Hypothalamus (tissue), 51 donors: ENCODE data around the gene P2RY6.
"Not testable (repeated sequence)": the region's sequence is repeated elsewhere in the genome, so short reads cannot be mapped to it uniquely, and the experiment has no call there.

ENCODE experiments used
- DNase-seq, 51 donors: peaks; one replicate each; lab custom pipeline; 2025; lab: John Stamatoyannopoulos, UW

The P2RY6 gene

DNA sequence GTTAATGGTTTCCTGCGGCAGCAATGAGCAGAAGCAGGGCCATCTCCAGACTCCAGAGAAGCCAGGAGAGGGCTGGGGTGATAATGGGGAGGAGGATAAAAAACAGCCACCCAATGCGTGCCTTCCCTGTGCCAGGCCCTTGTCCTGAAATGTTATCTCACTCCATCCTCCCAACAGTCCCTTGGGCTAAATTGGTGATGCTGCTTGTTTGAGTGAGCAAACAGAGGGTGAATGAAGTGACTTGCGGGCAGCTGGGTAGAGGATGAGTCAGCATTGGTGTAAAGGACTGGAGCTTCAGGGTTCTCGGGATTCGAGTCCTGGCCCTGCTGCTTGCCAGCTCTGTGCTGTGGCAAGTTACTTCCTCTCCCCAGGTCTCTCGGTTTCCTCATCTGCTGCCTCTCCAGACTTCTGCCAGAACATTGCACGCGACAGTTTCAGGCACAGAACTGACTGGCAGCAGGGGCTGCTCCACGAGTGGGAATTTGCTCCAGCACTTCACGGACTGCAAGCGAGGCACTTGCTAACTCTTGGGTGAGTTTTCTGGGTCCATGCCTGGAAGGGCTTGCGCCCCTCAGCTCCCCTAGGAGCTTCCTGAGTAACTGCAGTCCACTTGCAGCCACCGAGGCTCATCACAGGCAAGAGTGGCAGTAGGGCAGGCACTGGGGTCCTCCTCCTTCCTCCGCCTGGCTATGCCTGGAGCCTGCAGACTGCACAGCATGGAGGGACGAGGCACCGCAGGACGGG, at the start of gene P2RY6:
P2RY6 (plus strand) TSS at position 403 of the 744 bp plus-strand sequence. CDS start 24,181 bp downstream, outside the sequence.
- DNase-seq, result peak in 1 of 51 donors; percentile 24

GRCh38 chr11:73223998-73224730, 48.0 kb upstream of the P2RY6 start:
- DNase-seq, result no peak

DNA sequence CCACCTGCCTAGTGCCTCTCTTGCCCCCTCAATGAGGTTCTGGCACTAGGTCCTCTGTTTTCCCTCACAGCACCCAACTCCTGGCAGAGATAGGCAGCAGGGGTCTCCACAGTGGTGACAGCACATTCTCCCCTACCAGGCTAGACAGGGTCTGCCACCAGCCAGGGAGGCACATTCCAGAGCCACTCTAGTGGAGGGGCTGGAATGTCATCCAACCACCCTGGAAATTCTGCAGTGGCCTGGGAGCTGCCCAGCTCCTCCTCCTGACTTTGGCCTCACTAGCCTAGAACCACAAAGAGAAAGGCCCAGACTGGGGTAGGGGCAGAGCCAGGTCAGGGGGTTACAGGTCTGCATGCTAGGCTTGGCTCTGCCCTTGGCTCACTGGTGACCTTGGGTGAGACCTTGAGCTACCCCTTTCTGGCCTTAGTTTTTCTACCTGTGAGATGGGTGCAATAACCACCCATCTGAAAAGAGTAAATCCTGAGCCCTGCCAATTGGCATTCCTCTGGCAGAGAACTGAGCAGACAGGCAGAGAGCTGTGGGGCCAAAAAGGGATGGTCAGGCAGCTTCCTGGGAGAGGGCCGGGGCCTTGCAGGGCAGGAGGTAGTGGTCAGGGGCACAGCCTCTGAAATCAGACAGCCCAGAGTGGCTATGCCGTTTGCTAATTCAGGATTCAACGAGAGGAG, 47.0 kb upstream of the P2RY6 start:
- DNase-seq, result no peak

GRCh38 chr11:73225851-73226250, 46.3 kb upstream of the P2RY6 start:
- DNase-seq, result no peak

DNA sequence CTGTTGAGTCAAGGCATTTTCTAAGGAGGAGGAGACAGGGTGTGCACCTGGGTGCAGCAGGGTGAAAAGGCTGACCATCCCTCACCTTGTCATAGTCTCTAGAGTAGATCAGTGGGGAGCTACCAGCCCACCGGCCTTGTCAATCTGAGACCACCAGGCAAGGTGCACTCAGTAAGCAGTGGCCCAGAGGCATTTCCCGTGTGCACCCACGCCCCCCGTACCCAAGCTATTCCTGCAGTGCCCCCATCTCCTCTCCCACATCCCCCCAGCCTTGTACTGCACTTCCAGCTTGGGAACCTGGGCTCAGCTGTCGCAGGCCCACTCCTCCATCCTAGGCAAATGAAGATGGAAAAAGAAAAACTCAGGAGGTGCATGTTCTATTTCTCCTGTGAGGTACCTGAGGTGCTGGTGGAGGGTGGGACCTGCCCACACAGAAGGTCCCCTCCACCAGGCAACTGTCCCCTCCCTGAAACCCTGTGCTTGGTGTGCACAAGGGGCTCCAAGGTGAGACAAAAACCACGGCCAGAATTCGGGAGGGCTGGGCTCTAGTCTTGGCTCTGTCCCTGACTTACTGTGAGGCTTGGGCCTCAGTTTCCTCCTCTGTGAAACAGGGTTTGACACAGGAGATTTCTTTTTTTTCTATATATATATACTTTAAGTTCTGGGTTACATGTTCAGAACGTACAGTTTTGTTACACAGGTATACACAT, 45.7 kb upstream of the P2RY6 start:
- no peak for DNase-seq

GRCh38 chr11:73227571-73228211, 44.4 kb upstream of the P2RY6 start:
- DNase-seq, result no peak

- no peak for DNase-seq
Observed at GRCh38 chr11:73228268-73229134, 43.6 kb upstream of the P2RY6 start.

GRCh38 chr11:73229321-73229895, 42.7 kb upstream of the P2RY6 start:
- DNase-seq, result no peak

DNA sequence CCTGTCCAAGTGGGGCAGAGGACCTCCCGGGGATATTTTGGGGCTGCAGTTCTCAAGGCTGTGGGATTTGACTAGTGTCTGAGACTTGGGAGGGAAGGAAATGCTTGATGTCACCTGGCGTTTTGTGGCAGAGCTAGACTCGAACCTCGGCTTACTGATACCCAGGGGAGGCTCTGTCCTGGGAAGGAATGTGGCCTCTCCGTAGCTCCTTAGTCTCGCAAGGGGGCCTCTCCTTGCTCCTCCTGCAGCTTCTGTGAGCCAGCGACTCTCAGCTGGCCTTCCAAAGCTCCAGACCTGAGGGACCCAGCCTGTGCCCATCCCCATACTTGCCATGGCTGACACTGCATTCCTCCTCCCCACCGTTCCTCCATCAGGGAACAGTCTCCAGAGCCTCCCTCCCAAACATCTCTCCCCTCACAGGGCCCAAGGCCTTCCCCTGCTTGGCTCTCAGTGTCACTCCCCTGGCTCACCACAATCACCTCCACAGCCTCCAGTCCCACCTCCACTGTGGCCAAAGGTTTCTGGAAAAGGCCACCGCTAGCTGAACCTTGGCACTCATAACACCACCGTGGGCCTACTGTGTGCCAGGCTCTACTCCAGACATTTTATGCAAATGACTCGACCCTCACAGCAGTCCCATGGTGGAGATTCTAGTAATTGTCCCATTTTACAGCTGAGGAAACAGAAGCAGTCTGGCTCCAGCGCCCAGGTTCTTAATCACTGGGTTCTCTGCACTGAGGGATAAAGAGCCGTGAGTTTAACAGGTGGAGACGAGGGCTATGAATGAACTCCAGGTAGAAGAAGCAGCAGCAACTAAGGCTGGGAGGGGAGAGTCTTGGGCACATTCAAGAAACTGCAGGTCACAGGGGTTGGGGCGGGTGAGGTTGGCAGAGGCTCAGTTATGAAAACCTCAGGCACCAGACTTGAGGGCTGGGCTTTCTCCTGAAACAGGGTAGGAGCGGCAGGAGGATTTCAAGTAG, 42.0 kb upstream of the P2RY6 start:
- no peak for DNase-seq

DNA sequence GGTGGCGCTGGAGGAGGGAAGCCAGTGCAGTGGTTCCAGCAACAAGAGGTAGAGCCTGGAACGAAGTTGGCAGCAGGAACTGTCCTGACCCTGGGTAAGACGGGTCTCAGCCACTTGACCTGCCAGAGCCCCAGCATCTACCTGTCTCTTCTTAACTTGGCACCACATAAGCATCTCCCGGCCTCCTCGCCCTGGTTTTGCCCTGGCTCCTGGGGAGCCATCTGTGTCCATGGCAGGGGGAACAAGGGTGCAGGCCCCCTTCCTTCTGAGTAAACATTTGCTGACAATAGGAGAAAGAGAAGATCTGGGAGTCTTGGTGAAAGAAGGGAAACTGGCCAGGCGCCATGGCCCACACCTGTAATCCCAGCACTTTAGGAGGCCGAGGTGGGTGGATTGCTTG, 41.2 kb upstream of the P2RY6 start:
- no peak for DNase-seq

GRCh38 chr11:73232487-73232886, 39.7 kb upstream of the P2RY6 start:
- not testable (repeated sequence) for DNase-seq

- no peak for DNase-seq
Observed at GRCh38 chr11:73233211-73233610, 38.9 kb upstream of the P2RY6 start.

DNA sequence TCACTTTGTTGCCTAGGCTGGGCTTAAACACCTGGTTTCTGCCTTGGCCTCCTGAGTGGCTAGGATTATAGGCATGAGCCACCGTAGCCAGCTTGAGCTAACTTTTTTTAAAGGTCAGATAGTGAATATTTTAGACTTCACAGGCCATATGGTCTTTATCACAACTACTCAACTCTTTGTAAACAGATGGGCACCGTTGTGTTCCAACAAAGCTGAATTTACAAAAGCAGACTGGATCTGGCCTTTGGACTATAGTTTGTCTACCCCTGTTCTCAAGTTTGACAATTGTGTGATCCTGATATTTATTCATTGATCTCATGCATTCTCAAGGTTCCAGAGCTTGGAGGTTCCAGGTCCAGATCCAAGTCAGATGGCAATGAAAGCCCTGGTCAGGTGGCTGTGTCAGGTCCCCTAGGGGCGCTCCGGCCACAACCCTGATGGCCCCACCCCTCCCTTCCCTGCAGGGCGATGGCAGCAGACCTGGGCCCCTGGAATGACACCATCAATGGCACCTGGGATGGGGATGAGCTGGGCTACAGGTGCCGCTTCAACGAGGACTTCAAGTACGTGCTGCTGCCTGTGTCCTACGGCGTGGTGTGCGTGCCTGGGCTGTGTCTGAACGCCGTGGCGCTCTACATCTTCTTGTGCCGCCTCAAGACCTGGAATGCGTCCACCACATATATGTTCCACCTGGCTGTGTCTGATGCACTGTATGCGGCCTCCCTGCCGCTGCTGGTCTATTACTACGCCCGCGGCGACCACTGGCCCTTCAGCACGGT, 38.3 kb upstream of the P2RY6 start:
- no peak for DNase-seq

GRCh38 chr11:73234471-73235181, 37.5 kb upstream of the P2RY6 start:
- no peak for DNase-seq

- DNase-seq, result no peak
Observed at GRCh38 chr11:73235236-73235786, 36.8 kb upstream of the P2RY6 start.

DNA sequence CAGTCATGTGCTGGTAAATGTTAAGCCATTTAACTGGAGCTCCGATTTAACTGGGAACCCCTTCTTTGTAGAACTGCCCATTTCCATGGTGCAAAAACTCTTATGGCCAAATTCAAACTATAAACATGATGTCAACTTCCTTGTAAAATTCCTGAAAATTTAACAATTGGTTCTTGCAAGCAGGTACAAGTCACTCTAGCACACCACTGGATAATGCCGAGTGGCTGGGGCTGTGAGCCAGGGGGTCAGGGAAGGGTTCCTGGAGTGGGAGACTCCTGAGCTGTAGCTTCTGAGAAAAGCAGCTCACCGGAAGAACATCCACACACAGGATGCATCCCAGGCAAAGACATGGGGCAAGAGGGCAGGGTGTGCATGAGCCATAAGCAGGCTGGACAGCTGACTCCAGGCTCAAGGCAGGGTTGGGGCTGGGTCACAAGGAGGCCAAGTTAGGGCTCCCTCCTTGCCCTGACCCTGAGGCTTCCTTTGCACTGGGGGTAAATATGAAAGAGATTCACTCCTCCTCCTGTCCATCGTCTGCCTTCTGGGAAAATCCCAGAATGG, 35.9 kb upstream of the P2RY6 start:
- DNase-seq, result no peak
